NK-92 treated with Interleukin-12 subunit alpha and Interleukin-12 subunit beta, amount 100 ng/mL, for 24 hours (cell line): Measurements from ENCODE around the gene CNTNAP1.
A peak's percentile ranks its signal among the peaks of the same experiment; 100 is the strongest.

Experiments used
- DNase-seq: peaks from one replicate; lab custom pipeline; 2025; lab: John Stamatoyannopoulos, UW

The CNTNAP1 gene

GRCh38 chr17:42670789-42671657, 11.3 kb upstream of the CNTNAP1 start:
- no peak for DNase-seq

- DNase-seq, result no peak
Measured at GRCh38 chr17:42672038-42672437, 10.3 kb upstream of the CNTNAP1 start.

- no peak for DNase-seq
Measured at GRCh38 chr17:42673266-42673884, 9.0 kb upstream of the CNTNAP1 start.

DNA sequence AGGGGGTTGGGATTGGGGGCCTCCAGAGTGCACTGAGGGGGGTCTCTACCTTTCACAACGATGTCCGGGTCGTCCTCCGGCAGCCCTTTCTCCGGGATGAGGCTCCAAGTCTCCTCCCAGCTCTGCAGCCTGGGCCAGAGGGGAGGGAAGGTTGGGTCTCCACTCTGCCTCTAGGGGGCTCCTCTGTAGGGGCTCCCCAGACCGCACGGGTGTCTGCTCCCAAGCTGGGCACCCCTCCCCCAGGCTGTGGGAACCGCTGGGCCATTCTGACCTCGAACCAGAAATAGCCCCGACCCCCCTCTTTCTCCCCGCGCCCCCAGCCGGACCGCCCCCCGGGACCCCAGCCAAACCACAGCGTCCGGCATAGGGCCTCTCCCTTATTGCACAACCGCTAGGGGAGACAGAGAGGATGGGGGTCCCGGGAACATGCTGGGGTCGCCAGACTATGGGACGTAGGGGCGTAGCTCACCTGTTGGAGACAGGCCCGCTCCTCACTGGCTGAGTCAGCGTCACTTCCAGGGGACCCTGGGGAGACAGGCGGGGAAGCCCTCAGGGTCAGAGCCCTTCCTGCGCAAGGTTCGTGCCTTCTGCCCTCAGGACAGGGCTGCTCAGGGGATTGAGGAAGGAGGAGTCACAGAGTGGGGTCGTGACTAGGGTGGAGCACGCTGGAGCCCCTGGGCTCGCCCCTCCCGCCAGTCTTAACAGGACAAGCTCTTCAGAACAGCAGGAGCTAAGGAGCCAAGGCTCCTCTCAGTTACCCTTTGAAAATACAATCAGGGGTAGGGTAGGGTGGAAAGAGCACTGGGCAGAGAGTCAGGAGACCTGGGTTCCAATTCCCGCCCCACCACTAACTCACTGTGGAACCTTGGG, 8.2 kb upstream of the CNTNAP1 start:
- DNase-seq, result no peak

GRCh38 chr17:42674755-42675347, 7.5 kb upstream of the CNTNAP1 start:
- no peak for DNase-seq

DNA sequence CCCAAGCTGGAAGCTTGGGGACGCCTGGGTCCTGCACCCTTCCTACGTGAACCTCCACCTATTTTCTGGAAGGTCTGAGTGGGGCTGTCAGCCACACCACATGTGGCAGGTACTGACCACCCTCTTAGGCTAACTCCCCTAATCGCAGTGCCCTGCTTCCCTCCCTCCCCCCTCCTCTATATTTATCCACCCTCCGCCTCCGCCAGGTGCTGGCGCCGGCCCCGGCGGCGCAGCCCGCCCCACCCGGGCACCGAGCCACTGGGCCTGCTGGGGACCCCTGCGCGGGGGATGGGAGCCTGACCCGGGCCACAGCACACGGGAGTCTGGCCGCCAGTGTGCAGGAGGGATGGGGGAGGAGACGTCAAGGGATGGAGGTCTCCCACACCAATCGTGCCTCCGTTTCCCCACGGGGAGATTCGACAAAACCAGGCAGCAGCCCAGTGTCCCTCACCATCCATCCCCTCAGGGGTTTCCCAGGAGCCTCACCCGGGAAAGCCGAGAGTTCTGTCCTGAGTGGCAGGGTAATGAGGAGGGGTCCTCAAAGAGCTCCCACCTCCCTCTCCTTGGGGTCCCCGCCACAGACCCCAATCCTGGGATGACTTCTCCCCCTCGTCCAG, 6.9 kb upstream of the CNTNAP1 start:
- DNase-seq, result no peak

DNA sequence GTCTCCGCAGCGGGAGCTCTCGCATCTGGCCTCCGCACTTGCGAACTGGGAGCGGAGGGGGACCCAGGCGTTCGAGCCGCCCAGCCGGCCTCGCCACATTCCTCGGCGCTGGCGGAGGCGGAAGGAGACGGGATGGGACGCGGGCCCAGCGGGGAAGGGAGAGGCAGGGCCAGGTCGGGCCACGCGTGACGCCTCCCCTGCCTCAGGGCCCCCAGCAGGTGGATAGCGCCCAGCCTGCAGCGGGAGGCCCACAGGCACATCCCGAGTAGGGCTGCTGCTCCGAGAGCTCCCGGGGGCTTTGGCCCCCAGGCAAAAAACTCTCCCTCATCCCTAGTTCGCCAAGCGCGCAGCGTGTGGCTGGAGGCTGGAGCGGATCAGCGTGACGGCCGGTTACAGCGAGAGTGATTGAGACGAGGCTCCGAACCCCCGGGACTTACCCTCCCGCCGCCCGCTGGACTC, 6.3 kb upstream of the CNTNAP1 start:
- DNase-seq, result no peak

GRCh38 chr17:42676424-42677011, 5.8 kb upstream of the CNTNAP1 start, which contains the start of gene PLEKHH3:
PLEKHH3 (minus strand) TSS chr17:42676994; CDS start chr17:42676563, 431 bp downstream.
- DNase-seq, result no peak

GRCh38 chr17:42677012-42677857, 5.1 kb upstream of the CNTNAP1 start:
- peak; percentile 99 for DNase-seq

DNA sequence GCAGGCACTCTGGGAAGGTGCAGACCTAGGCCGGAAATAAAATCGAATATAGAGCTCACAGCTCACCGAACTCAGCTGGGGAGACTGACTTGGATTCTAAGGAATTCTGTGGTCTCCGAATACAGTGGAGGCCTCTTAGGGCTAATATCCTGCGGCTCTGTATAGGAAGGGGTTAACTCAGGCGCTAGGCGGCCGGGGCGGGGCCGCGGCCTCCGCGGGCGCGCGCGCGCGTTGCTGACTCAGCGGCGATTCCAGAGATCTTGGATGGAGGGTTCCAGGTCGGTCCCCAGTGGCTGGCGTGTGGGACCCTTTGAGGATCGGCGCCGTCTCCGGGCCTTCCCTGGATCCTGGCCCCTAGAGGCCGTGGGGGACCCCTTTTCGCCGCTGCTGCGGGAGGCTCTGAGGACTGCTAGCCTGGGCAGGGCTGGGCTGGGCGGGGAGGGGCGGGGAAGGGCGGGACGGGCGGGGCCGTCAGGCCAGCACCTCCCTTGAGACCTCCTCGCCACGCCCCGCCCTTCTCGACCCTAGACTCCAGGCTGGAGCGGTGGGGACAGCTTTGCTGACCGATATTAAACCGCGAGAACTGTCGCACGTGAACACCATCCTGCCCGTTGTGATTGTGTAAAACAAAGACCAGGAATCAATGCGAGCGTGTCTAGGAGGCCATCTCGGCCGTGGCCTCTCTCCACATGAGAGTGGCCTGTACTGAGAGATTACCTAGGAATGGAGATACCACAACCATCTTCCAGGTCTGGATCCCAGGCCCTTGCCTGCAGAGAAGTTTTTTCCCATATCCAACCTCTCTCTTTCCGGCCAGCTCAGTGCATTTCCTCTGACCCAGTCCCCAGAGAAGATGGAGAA, 4.2 kb upstream of the CNTNAP1 start:
- DNase-seq, result peak; percentile 82

DNA sequence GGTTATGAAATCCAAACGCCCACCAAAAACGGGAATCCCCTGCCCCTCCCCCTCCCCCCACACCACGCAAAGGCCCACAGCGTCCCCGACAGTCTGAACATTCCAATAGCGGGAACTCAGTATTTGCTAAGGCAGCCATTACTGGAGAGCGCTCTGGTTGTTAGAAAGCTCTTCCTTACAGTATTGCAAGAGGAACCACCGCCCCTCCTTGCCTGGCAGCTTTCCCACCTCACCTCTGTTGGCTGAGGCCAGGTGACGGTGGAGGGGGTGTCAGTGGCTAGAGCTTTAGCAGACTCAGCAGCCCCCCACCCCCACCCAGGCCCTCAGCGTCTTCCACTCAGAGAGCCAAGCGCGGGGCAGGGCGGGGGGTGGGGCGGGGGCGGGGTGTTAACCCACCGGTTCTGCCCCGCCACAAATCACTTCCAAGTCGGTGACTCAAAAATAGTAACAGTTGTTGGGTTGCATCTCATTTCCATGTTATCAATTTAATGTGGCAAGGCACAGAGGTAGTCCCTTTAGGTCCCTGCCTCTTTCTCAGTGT, 3.3 kb upstream of the CNTNAP1 start:
- no peak for DNase-seq

- DNase-seq, result no peak
Measured at GRCh38 chr17:42679492-42680330, 2.6 kb upstream of the CNTNAP1 start.

GRCh38 chr17:42680331-42680808, 2.0 kb upstream of the CNTNAP1 start:
- no peak for DNase-seq

GRCh38 chr17:42682722-42683403, 532 bp downstream of the CNTNAP1 start:
- no peak for DNase-seq

DNA sequence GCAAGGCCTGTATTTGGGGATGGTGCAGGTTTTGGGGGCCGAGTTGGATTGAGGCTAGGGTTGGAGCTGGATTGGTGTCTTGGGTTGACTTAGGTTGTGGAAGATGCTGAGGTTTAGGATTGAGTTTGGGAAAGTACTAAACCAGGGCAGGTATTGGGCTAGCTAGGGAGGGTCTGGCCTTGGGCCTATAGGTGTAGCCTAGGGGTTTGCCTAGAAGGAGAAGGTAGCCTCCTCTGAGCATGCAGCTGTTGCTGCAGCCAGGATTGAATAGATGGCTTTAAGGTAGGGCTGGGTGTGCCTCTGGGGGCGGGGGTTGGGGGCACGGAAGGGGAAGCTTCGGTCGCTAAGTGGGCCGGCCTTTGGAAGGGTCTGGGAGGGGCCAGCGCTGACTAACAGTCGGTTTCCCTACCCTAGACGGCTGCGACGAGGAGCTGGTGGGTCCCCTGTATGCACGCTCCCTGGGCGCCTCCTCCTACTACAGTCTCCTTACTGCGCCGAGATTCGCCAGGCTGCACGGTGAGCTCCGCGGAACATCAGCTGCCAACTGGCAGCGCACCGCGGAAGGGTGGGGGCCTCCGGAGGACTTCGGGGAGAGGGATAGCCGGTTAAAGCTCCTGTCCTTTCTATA, 1.2 kb downstream of the CNTNAP1 start:
- no peak for DNase-seq

DNA sequence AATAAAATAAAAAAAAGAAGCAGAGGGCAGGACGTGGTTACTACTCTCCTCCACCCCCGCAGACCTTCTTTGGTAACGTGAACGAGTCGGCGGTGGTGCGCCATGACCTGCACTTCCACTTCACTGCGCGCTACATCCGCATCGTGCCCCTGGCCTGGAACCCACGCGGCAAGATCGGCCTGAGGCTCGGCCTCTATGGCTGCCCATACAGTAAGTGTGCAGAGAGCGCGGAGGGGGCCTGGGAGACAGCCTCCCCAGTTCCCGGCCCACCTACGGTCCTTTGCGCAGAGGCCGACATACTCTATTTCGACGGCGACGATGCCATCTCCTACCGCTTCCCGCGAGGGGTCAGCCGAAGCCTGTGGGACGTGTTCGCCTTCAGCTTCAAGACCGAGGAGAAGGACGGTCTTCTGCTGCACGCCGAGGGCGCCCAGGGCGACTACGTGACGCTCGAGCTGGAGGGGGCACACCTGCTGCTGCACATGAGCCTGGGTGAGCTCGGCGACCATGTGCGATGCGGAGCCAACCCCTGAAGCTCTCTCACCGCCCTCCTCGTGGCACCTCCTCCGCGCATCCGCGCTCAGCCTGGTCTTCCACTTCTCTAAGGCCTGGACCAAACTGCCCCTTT, 2.7 kb downstream of the CNTNAP1 start:
- no peak for DNase-seq
